OCI-LY1 (cell line): ENCODE data around the gene LAMA1.

ENCODE experiments used
- EZH2 ChIP-seq: fragments of 200-600 bp; sonication (generic), shearing (Covaris generic); IDR thresholded peaks from 2 replicates; pipeline ENCODE4 v1.8.0; 2017; ENCODE audit warnings: borderline replicate concordance, mixed run types, mild to moderate bottlenecking, antibody characterized with exemption, low read length, moderate library complexity, mixed read lengths
- TF ChIP-seq, protein P1 (sequence below): fragments of 200-600 bp; sonication (generic), shearing (Covaris generic); IDR thresholded peaks from 2 replicates; pipeline ENCODE4 v1.5.1; 2017; ENCODE audit warnings: mild to moderate bottlenecking, antibody characterized with exemption, low read length, moderate library complexity, mixed read lengths

GRCh38 chr18:7023063-7023580 is 94.5 kb downstream of the LAMA1 start:
- TF ChIP-seq, protein P1, sequence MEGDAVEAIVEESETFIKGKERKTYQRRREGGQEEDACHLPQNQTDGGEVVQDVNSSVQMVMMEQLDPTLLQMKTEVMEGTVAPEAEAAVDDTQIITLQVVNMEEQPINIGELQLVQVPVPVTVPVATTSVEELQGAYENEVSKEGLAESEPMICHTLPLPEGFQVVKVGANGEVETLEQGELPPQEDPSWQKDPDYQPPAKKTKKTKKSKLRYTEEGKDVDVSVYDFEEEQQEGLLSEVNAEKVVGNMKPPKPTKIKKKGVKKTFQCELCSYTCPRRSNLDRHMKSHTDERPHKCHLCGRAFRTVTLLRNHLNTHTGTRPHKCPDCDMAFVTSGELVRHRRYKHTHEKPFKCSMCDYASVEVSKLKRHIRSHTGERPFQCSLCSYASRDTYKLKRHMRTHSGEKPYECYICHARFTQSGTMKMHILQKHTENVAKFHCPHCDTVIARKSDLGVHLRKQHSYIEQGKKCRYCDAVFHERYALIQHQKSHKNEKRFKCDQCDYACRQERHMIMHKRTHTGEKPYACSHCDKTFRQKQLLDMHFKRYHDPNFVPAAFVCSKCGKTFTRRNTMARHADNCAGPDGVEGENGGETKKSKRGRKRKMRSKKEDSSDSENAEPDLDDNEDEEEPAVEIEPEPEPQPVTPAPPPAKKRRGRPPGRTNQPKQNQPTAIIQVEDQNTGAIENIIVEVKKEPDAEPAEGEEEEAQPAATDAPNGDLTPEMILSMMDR = no peak
- TF ChIP-seq EZH2 = no peak
